SHP77 treated with DMSO at 0.1 percent for 48 hours (cell line): ENCODE results near the gene IFTAP.

Source experiments
- DNase-seq: peaks from one replicate; lab custom pipeline; 2025; lab: John Stamatoyannopoulos, UW

Gene IFTAP

DNA sequence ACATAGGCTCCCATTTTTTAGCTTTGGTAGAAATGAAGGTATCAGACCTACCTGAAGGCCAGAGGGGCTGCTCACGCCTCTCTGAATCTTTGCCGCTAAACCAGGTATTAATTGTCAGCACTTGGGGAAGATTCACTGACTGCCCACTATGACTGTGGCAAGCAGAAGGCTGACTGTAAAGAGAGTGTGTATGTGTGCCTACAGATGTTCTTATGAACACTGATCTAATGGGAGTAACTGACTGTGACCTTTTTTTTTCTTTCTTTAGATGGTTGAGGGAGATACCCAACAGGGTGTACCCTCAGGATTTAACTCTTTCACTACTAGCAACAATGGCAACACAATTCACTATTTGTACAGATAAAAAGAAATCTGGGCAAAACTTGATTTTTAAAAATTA lies 3.7 kb downstream of the IFTAP start, which contains the start of gene RAG2:
TSS of gene RAG2 (minus strand) at position 186 of the 400 bp plus-strand sequence. CDS start 4,068 bp downstream, outside the sequence.
- no peak for DNase-seq

DNA sequence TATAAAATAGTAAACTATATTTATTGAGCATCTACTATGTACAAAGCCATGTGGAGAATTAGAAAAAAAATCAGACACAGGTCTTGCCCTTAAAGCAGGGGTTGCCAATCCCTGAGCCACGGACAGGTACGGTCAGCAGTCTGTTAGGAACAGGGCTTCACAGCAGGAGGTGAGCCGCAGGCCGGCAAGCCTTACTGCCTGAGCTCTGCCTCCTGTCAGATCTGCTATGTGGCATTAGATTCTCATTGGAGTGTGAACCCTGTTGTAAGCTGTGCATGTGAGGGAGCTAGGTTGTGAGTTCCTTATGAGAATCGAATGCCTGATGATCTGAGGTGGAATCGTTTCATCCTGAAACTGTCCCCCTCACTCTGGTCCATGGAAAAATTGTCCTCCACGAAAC lies 5.9 kb downstream of the IFTAP start:
- no peak for DNase-seq

DNA sequence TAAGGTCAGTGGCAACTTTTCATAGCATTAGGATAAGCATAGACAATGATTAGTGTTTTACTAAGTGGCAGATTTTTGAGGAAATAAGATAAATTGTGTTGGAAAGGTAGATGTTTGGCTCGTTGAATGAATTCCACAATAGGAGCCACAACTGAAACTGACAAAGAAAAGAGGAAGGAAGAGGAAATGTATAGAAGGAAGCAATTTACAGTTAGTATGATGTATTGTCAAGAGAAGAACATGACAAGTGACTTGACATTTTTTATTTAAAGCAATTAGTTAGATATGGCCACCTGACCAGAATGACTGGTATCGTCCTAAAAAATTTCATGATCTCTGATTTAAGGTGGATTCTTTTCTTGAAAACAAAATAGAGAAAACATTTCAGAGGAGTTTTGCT lies 6.9 kb downstream of the IFTAP start:
- DNase-seq: no peak

DNA sequence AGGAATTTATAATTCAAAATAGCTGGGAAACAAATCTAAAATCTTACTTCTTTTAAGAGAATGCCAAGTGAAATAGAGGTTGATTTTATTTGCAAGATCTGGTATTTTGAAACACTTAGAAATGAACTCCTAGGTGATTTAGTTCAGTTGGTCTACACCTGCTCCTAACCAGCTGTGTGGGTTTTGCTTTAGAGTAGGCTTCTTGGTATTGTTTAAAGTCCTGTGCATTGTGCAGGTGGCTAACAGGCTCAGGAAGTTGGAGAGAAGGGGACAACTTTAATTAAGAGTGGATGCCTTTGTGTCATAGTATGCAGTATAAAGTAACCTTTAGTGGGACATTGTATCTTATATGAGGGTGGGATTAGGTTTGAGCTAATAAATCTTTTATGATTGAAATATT lies 7.8 kb downstream of the IFTAP start:
- no peak for DNase-seq

DNA sequence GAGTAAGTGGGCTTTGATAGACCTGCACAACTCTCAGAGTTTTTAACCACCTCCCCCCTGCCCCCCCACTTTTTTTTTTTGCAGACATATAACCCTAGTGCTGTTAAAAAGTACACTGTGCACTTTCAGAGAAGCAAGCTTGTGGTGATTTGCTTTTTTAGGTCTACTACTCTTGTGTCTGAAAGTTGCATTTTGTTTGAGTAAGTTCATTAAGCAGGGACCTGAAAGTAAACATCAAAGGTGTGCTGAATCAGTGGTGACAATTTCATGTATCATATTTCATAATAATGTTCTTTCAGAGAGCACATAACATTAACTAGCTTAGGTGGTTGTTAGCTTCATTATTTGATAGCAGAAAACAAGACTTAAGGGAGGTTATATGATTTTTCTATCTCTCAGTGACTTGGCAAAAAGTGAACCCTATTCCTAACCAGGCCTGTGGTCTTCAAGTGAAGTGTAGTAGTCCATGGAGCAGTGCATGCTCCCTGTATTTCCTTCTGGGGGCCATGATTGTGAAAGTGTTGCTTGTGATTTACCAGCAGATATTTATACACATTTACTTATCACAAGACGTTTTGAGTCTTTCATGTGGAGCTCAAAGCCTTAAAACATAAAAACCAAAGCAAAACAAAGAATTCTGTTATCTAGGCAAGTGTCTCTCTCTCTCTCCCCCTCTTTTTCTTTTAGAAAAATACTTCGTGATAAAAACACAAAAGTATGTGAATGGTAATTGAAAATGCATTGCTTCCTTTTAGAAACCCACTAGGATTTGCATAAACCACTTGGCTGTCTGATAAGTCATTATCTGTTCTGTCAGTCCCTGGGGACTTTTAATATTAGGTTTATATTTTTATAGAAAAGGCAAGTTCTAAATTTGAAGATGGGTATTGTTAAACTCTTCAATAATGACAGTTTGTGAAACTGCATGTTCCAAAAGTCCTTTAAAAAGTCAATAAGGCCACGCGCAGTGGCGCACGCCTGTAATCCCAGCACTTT lies 11.2 kb downstream of the IFTAP start:
- DNase-seq: no peak

DNA sequence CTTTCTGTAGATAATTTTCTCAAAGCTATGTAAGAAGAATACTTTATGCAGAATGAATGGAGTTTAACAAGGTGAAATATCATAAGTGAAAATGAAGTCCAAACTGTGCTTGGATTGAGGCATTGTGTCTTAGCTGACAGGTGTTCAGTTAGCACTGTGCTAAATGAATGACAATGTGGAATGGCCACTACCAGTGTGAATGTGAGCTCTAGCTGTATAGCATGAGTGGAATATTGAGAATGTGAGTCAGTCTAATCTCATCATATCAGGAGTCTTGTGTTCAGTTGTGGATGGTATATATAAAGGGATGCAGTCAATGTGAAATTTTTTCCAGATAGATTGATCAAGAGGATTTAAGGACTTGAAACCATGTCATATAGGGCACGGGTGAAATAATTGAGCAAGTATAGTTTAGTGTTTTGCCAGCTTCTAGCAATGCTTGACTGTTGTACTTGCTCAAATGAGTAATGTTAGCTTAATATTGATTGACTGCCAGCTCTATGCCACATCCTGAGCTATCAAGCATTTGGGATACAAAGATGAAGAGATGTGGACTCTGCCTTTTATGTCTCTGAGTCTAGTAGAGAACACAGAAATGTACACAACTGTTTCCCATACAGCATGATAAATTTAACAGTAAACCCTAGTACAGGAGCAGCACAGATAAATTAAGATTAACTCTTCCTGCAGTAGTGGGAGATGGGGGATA lies 14.3 kb downstream of the IFTAP start:
- no peak for DNase-seq

DNA sequence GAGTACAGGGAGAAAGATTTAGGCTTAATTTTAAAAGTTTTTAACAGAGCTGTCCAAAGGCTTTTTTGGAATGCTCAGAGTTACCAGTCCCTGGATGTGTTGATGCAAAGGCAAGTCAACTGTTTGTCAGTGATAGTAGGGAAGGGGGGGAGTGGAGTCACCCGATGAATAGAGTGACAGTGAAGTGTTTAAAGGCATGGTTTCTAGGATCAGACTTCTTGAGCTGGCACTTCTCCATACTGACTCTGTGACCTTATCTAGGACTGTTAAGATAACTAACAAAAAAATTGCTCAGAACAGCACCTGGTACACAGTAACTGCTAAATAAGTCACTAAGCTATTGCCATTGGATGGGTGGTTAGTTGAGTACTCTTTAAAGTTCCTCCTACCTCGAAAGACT lies 15.1 kb downstream of the IFTAP start:
- DNase-seq: no peak

DNA sequence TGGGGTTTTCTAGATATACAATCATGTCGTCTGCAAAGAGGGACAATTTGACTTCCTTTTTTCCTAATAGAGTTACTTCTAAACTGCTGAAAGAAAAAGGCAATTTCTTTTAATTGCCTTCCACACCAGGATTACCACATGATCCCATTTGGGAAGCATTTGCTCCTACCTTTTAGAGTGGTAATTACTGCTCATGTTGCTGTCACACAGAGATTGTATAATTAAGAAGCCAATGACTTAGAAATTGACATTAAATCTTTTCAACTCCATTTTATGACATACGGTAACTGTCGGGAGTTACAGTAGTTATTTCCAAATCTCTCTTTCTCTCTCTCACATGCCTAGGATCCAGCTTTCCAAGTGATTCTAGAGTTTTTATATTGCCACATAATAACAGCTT lies 21.5 kb downstream of the IFTAP start:
- no peak for DNase-seq

DNA sequence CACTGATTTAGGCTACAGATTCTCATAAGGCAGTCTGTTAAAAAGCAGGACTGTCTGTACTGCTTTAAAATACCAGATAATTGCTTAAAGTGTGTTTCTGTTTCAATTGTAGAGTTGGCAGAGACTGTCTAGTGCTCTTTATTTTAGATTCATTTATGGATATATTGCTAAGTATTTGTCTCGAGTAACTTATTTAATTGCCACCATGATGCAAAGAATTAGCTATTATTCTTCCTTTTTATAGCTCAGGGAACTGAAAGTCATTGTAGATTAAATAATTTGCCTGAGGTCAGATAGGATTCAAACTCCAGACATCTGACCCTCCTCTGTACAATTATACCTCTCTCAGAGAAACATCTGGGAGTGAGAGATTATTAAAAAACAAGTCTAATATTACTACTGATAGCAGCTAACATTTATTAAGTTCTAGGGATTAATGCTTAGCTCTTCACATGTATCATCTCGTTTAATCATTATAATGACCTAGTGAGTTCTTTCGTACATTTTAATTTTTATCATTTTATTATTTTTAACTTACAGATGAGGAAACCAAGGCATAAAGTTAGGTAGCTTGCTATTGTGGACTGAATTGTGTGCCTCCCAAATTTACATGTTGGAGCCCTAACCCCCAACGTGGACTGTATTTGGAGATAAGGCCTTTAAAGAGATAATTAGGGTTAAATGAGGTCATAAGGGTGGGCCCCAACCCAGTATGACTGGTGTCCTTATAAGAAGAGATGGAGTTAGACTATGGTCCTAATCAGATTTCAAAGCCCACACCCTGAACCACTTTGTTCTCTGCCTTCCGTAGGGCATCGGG lies 23.5 kb downstream of the IFTAP start:
- no peak for DNase-seq

DNA sequence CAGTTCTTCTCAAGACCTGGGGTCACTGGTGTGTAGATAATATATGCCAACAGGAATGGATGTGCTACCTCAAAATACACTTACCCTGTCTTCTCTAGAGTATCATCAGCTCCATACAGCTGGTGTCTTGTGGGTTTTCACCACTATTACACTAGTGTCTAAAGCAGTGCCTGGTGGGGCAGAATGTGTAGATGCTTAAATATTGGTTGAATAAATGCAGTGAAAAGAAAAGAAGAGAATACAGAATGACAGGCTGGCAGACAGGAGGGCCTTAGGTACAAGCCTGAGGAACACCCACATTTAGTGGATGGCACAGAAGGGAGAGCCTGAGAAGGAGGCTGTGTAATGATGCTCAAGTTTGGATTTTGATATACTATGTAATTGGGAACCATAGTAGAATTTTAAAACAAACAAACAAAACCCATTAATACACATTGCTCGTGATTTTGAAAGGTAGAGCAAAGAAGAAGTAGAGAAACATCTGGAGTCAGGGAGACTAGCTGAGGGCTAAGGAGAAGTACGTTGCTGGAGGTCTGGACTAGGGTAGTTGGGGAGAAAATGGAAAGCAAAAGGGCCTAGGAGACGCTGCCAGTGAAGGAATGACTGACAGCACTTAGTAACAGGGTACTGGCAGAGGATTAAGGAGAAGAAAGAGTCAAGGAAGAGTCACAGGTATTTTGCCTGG lies 24.2 kb downstream of the IFTAP start:
- DNase-seq: no peak

DNA sequence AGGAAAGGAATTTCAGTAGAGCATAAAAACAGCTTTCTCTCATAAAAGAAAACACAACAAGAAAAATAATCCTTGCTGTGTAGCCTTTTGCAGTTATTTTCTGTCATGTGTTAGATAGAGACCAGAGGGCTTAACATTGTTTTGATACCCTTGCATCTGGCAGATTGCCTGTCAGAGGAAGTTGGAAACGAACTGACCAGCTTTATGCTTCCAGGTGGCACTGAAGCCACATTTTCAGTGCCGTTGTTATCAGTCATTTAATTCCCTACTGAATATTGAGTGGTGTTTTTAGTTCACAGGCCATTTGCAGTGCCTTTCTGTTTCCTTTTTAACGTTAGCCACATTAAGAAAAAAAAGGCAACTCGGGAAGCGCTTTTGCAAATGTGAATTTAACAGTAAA lies 25.2 kb downstream of the IFTAP start:
- DNase-seq: no peak

DNA sequence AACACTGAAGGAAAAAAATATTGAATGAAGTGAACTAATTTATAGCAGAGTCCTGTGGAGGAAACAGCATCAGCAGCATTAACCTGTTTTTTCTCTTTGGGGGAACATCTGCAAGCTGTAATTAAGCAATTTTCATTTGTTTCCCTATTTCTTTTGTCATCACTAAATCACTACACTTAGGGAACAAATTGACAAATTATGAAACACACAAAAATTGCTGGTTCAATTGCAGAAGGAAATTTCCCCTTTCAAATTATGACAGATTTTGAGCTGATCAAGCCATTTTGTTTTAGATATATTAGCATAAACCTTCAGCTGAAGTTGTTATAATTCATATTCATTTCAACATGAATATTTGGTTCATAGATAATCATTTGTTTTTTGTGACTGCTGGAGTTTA lies 25.9 kb downstream of the IFTAP start:
- no peak for DNase-seq

DNA sequence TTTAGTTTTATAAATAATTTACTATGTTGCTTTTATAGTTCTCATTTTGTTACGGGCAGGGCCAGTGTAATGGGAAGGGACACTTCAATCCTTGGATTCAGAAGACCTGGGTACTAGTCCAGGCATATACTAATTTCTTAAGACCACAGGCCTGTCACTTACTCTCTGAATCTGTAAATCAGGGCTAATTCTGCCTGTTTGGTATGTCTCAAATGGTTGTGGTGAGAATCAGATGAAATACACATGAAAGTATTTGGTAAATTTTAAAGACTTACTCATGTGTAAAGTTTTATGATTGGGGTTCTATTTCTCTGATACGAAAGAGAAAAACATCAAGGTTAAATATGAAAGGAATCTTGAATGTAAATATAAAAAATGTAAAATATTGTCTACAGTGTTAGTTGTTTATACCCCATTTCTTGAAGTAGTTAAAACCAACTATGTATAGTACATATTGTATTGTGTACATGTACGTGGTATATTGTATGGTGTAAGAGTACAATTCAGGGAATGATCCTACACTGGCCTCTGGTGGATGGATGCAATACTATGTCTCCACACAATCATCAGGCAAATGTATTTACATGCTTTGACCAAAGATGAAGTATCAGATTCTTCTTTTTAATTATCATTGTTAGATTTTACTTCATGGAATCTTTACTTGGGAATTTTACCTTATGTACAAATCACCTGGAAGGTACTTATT lies 28.3 kb downstream of the IFTAP start:
- peak; percentile 20 for DNase-seq

DNA sequence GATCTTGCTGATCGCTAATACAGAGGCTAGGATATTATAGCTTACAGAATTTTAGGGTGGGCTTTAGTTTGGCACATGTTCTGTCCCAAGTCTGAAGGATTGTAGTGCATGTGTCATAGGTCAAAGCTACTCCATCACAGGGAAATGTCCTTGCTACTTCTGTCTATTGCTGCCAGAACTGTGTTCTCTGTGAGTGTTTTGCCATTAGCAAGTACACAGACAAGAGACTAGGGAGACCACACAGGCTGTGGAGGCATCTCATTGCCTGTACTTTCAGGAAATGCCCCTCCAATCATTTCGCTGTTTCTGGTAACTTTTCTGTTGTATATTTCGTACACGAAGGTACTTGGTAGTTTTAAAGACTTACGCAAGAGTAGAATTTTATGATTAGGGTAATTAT lies 29.2 kb downstream of the IFTAP start:
- DNase-seq: no peak

DNA sequence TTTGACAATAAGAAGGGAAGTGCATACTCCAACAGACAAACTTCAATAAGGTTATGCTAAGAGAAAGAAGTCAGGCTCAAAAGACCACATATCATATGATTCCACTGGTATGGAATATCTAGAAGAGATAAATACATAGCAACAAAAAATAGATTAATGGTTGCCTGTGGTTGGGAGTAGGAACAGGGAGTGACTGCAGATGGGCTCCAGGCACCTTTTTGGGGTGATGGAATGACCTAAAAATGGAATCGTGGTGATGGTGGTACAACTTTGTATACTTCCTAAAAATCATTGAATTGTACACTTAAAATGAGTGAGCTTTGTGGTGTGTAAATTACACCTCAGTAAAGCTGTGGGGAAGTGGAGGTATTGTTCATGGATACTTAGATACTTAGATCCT lies 32.7 kb downstream of the IFTAP start:
- no peak for DNase-seq

DNA sequence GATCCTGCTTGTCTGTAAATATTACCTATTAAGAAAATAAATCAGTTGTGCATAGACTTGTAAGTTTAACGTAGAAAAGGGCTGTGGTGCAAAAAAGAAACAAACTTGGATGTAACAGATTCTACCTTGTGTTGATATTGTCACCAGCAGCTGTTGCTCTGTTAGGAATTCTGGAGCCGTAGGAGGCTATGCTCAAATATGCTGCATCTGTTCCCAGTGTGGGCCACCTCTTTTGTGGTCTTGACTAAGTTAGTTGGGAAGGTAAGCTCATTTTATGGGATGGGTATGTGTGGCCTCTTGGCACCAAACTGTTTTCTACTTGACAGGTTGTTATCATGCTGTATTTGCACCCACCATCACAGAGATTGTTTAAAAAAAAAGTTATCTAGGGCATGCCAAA lies 33.2 kb downstream of the IFTAP start:
- DNase-seq: no peak

DNA sequence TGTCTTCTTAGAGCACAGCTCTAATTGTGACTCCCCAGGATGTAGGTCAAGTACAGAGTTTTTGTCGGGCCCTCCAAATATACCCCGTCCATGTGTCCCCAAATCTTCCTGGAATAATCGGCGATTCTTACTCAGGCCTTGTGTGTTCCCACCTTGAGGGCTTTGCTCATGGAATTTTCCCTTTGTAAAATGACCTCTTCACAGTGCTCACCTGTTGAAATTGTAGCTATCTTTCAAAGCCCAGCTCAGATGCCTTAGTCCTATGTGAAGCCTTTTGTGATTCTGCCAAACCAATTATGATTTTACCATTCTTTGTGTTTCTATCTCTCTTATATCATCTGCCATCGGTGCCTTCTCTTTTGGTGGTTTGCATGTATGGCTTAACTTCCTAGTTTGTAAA lies 33.8 kb downstream of the IFTAP start:
- DNase-seq: no peak

DNA sequence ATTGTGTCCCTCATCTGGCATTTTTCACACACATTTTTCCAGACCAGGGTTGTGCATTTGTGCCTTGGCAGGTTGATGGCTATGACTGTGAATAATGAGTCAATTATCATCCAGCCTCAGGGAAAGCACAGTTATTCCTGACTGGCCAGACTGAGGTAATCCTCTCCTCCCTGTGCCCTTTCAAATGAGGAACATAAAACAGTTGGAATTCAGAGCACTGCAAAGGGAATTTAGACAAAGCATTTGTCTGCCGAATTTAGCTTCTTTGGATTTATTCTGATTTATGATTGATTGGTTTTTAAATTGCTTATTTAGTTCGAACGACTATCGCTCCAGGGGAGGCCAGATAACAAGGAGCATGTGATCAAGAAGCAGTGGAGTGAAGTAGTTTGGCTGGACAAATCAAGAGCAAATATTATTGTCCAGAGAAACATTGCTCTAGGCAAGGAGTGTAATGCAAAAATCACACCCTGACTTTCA lies 34.5 kb downstream of the IFTAP start:
- no peak for DNase-seq

DNA sequence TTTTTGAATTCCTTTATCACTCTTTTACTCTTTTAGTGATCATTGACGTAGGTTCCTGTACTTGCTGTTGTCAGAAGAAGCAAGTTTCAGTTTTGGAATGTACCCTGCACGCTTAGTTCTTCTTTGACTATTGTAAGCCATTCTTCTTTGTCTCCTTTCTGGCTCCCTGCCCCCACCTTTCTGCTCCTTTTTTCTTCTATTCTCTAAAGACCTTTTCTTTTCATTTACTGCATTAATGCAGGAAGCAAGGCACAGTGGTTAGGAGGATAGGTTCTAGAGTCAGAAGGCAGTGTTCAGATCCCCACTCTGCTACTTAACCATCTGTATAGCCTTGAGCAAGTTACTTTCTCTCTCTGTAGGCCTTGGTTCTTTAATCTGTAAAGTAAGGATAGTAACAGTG lies 37.5 kb downstream of the IFTAP start:
- DNase-seq: no peak

DNA sequence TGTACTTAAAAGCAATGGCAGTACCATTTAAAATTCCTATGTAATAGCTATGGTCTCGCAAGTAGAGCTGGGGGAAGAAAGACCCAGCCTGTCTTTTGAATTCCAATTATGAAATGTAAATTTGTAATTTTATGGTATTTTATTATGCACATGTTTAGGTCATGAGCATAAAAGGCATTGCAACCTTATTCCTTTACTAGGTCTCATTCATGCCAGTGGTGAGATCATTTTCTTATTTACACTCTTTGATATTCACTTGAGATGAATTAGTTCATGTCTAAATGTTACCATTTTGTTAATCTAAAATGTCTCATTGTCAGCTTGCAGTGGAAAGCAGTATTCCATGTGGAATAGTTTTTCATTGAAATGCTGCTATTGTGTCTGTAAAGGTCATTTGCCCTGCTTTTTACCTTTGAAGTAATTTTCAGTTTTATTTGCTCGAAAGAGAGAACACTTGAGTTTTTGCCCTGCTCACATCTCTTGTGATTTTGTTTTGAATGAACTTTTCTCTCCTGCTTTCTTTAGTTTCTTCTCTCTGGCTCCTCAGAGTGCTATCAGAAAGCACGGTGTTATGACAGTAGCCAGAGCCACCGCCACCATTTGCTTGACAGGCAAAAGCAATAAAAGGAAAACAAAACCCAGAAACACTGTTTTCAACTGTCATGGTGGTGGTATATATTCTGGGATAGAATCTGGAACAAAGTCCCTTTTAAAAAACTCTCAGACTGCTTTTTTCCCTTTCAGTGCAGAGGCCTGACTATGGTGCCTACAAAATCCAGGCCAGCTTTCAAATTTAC lies 41.0 kb downstream of the IFTAP start:
- DNase-seq: no peak
